Ishikawa (cell line): ENCODE data around the gene CHD2.

ENCODE experiments used
- CEBPB ChIP-seq: IDR thresholded peaks from 2 replicates; pipeline ENCODE4 v1.6.1; 2012
- CREB1 ChIP-seq: IDR thresholded peaks from 2 replicates; pipeline ENCODE4 v1.6.1; 2012; ENCODE audit warnings: low read depth
- EGR1 ChIP-seq: IDR thresholded peaks from 2 replicates; pipeline ENCODE4 v1.6.1; 2012
- EP300 ChIP-seq: IDR thresholded peaks from 2 replicates; pipeline ENCODE4 v1.6.1; 2012; ENCODE audit warnings: borderline replicate concordance
- FOXM1 ChIP-seq: IDR thresholded peaks from 2 replicates; pipeline ENCODE4 v1.6.1; 2012; ENCODE audit warnings: low read depth, borderline replicate concordance
- MAX ChIP-seq: IDR thresholded peaks from 2 replicates; pipeline ENCODE4 v1.6.1; 2012
- NFIC ChIP-seq: IDR thresholded peaks from 2 replicates; pipeline ENCODE4 v1.6.1; 2012
- RAD21 ChIP-seq: IDR thresholded peaks from 2 replicates; pipeline ENCODE4 v1.6.1; 2012; ENCODE audit warnings: low read depth
- REST ChIP-seq: IDR thresholded peaks from 2 replicates; pipeline ENCODE4 v1.6.1; 2012; ENCODE audit warnings: low read depth, mild to moderate bottlenecking
- TAF1 ChIP-seq: IDR thresholded peaks from 2 replicates; pipeline ENCODE4 v1.6.1; 2012; ENCODE audit warnings: low read depth, mild to moderate bottlenecking
- TCF12 ChIP-seq: IDR thresholded peaks from 2 replicates; pipeline ENCODE4 v1.6.1; 2012; ENCODE audit warnings: low read depth
- TEAD4 ChIP-seq: IDR thresholded peaks from 2 replicates; pipeline ENCODE4 v1.6.1; 2012
- USF1 ChIP-seq: IDR thresholded peaks from 2 replicates; pipeline ENCODE4 v1.6.1; 2012
- YY1 ChIP-seq: IDR thresholded peaks from 2 replicates; pipeline ENCODE4 v1.6.1; 2012; ENCODE audit warnings: low read depth
- ZBTB7A ChIP-seq: IDR thresholded peaks from 2 replicates; pipeline ENCODE4 v1.6.1; 2012; ENCODE audit warnings: low read depth

The CHD2 gene

GRCh38 chr15:93063796-93064690, 163.9 kb downstream of the CHD2 start:
- TF ChIP-seq EP300 (no peak), USF1 (no peak), CEBPB (no peak), TEAD4 (no peak), MAX (no peak), TCF12 (no peak), FOXM1 (no peak), TAF1 (no peak), NFIC (no peak), ZBTB7A (no peak), EGR1 (no peak), REST (no peak), CREB1 (no peak), RAD21 (no peak), YY1 (no peak)

- TF ChIP-seq REST: no peak
- TF ChIP-seq FOXM1: no peak
- TF ChIP-seq USF1: no peak
- no peak for TF ChIP-seq TAF1
- no peak for TF ChIP-seq EP300
- no peak for TF ChIP-seq TEAD4
- TF ChIP-seq RAD21: no peak
- TF ChIP-seq ZBTB7A: no peak
- no peak for TF ChIP-seq EGR1
- no peak for TF ChIP-seq CEBPB
- TF ChIP-seq NFIC: no peak
- TF ChIP-seq CREB1: no peak
- no peak for TF ChIP-seq TCF12
- no peak for TF ChIP-seq MAX
- no peak for TF ChIP-seq YY1
These were observed 165.5 kb downstream of the CHD2 start for GRCh38 chr15:93065641-93066045.

GRCh38 chr15:93066224-93066681, 166.1 kb downstream of the CHD2 start:
- TF ChIP-seq NFIC: no peak
- no peak for TF ChIP-seq REST
- no peak for TF ChIP-seq USF1
